Small intestine (tissue), 7 donors: ENCODE data around the gene CTSK. TPM values are rescaled to one million over a fixed set of nuclear protein-coding genes. Genes with fewer than 3 reads are reported as not detected.
"Not testable (repeated sequence)": the region's sequence is repeated elsewhere in the genome, so short reads cannot be mapped to it uniquely, and the experiment has no call there.

Experiments
- DNase-seq, 2 donors: peaks; one replicate each; pipeline versions ENCODE4 v3.0.0 to v3.0.0-alpha.2; 2013
- FAIRE-seq: peaks from 2 replicates; lab custom pipeline; 2012; peaks lifted over from hg19 to GRCh38; lab: Jason Lieb, UNC
- H3K27ac ChIP-seq, 3 donors: one replicate each; pipeline ENCODE4 v1.5.1; 2013; ENCODE audit warnings: low read length in 2 of 3, mild to moderate bottlenecking in 2 of 3, control low read depth in 1 of 3, inconsistent platforms in 1 of 3, low read depth in 1 of 3, moderate library complexity in 1 of 3
- H3K27me3 ChIP-seq, 3 donors: one replicate each; pipeline ENCODE4 v1.6.1; 2013; ENCODE audit warnings: low read length in 3 of 3, inconsistent platforms in 1 of 3; ENCODE audit not compliant: control insufficient read depth in 3 of 3, insufficient read depth in 3 of 3
- H3K36me3 ChIP-seq, 3 donors: one replicate each; pipeline ENCODE4 v1.6.1; 2013; ENCODE audit warnings: low read length in 3 of 3, inconsistent platforms in 1 of 3, low read depth in 1 of 3, mild to moderate bottlenecking in 1 of 3, moderate library complexity in 1 of 3; ENCODE audit not compliant: control insufficient read depth in 3 of 3, insufficient read depth in 2 of 3
- H3K4me1 ChIP-seq, 3 donors: one replicate each; pipeline ENCODE4 v1.6.1; 2013; ENCODE audit warnings: low read length in 2 of 3, inconsistent platforms in 1 of 3, low read depth in 1 of 3, mild to moderate bottlenecking in 1 of 3, moderate library complexity in 1 of 3; ENCODE audit not compliant: control insufficient read depth in 3 of 3, insufficient read depth in 2 of 3
- H3K4me3 ChIP-seq, 3 donors: one replicate each; pipeline ENCODE4 v1.5.1; 2013; ENCODE audit warnings: low read length in 3 of 3, control low read depth in 1 of 3, inconsistent platforms in 1 of 3, low read depth in 1 of 3, mild to moderate bottlenecking in 1 of 3, moderate library complexity in 1 of 3
- H3K9me3 ChIP-seq, 2 donors: one replicate each; pipeline ENCODE4 v1.6.1; 2013; ENCODE audit warnings: low read depth in 1 of 2, low read length in 1 of 2; ENCODE audit not compliant: control insufficient read depth in 2 of 2, insufficient read depth in 1 of 2
- WGBS, 3 donors: extraction: QIAGEN DNeasy Blood & Tissue Kit; methylation state at CpG; one replicate each; pipeline ENCODE4 v1.1.7; 2013; 5-methylcytosine and 5-hydroxymethylcytosine counted together
- polyA plus RNA-seq, 4 donors: library from polyadenylated mRNA; stranded (reverse) in 3 of 4; unstranded in 1 of 4; fragments of 200-250 nt in 3 of 4; fragments of 120-200 nt in 1 of 4; gene quantifications; one replicate each; pipeline versions ENCODE4 v1.2.1 to v1.2.3, GENCODE V29; 2013
- donor health status: healthy with polysubstance abuse.
- donor health status: control.
- donor health status: control.
- donor health status: Bipolar disorder and iron deficiency.
- donor health status: healthy.

CTSK gene
- polyA plus RNA-seq, 4 donors = 8.1 to 26.4 (median 14.8) TPM

- no peak for FAIRE-seq
- Histone ChIP-seq H3K36me3 (peaks cover 2 to 18% (median 12%) of the 10 kb centered on the region in 3 donors), H3K4me3 (no peak overlapping the region), H3K27me3 (no peaks in the 10 kb centered on the region), H3K4me1 (no peaks in the 10 kb centered on the region), H3K9me3 (no peaks in the 10 kb centered on the region), H3K27ac (no peak overlapping the region)
- no peak for DNase-seq
- 74 to 99% (median 94%) methylated on average over 4 of the region's 4 CpGs for WGBS, 3 donors
These were observed 9.5 kb downstream of the CTSK start for GRCh38 chr1:150798525-150798924.

- FAIRE-seq = no peak
- Histone ChIP-seq H3K27ac (no peak overlapping the region), H3K36me3 (peaks cover 2 to 18% (median 10%) of the 10 kb centered on the region in 3 donors), H3K9me3 (no peaks in the 10 kb centered on the region), H3K4me1 (no peaks in the 10 kb centered on the region), H3K4me3 (no peak overlapping the region), H3K27me3 (no peaks in the 10 kb centered on the region)
- WGBS, 3 donors = 86 to 91% (median 90%) methylated on average over 3 of the region's 3 CpGs
- no peak for DNase-seq
These were observed 11.7 kb downstream of the CTSK start for GRCh38 chr1:150796374-150796773.

- H3K27ac ChIP-seq, H3K4me1 ChIP-seq, H3K9me3 ChIP-seq, H3K27me3 ChIP-seq, FAIRE-seq, H3K4me3 ChIP-seq, DNase-seq: not testable (repeated sequence)
- 91 to 95% (median 95%) methylated on average over 3 of the region's 3 CpGs for WGBS, 3 donors
- H3K36me3 ChIP-seq = peaks cover 0 to 13% (median 5%) of the 10 kb centered on the region in 3 donors
These were observed 14.3 kb downstream of the CTSK start for GRCh38 chr1:150793778-150794177.

GRCh38 chr1:150793221-150793620 lies 14.8 kb downstream of the CTSK start:
- H3K36me3 ChIP-seq = peaks cover 0 to 10% (median 4%) of the 10 kb centered on the region in 3 donors
- H3K27me3 ChIP-seq = no peaks in the 10 kb centered on the region
- no peak overlapping the region for H3K27ac ChIP-seq
- H3K9me3 ChIP-seq = no peaks in the 10 kb centered on the region
- H3K4me3 ChIP-seq = no peak overlapping the region
- DNase-seq (no peak), FAIRE-seq (no peak)
- H3K4me1 ChIP-seq = no peaks in the 10 kb centered on the region
- 76 to 83% (median 78%) methylated on average over 1 of the region's 1 CpG for WGBS, 3 donors

GRCh38 chr1:150791585-150791984 lies 16.5 kb downstream of the CTSK start:
- Histone ChIP-seq H3K4me3 (no peak overlapping the region), H3K27me3 (no peaks in the 10 kb centered on the region), H3K4me1 (no peaks in the 10 kb centered on the region), H3K36me3 (peaks cover 0 to 4% (median 2%) of the 10 kb centered on the region in 3 donors), H3K27ac (no peak overlapping the region), H3K9me3 (no peaks in the 10 kb centered on the region)
- 83 to 92% (median 92%) methylated on average over 4 of the region's 4 CpGs for WGBS, 3 donors
- DNase-seq (no peak), FAIRE-seq (no peak)

- FAIRE-seq (no peak), DNase-seq (no peak)
- WGBS, 3 donors = 65 to 73% (median 69%) methylated on average over 4 of the region's 4 CpGs
- Histone ChIP-seq H3K36me3 (no peaks in the 10 kb centered on the region), H3K4me1 (no peaks in the 10 kb centered on the region), H3K27me3 (no peaks in the 10 kb centered on the region), H3K9me3 (no peaks in the 10 kb centered on the region), H3K4me3 (no peak overlapping the region), H3K27ac (no peak overlapping the region)
These were observed 18.7 kb downstream of the CTSK start for GRCh38 chr1:150789396-150789795.

- no peak for FAIRE-seq
- no peaks in the 10 kb centered on the region for H3K9me3 ChIP-seq
These were observed 19.1 kb downstream of the CTSK start for GRCh38 chr1:150788946-150789345.

GRCh38 chr1:150787455-150787854 lies 20.6 kb downstream of the CTSK start:
- no peak overlapping the region for H3K27ac ChIP-seq
- no peak for FAIRE-seq
- no peak overlapping the region for H3K4me3 ChIP-seq

More at GRCh38 chr1:150788946-150789345, 19.1 kb downstream of the CTSK start:
- H3K27ac ChIP-seq = no peak overlapping the region
- no peaks in the 10 kb centered on the region for H3K4me1 ChIP-seq
- H3K27me3 ChIP-seq = no peaks in the 10 kb centered on the region
- WGBS, 3 donors = 91 to 98% (median 93%) methylated on average over 4 of the region's 4 CpGs
- H3K36me3 ChIP-seq = no peaks in the 10 kb centered on the region
- no peak overlapping the region for H3K4me3 ChIP-seq
- DNase-seq = no peak

GRCh38 chr1:150780510-150780909 lies 27.6 kb downstream of the CTSK start:
- FAIRE-seq = no peak
- no peaks in the 10 kb centered on the region for H3K27me3 ChIP-seq
- H3K4me1 ChIP-seq = no peaks in the 10 kb centered on the region
- no peaks in the 10 kb centered on the region for H3K9me3 ChIP-seq
- 82 to 94% (median 84%) methylated on average over 3 of the region's 3 CpGs for WGBS, 3 donors
- H3K36me3 ChIP-seq = no peaks in the 10 kb centered on the region
- H3K4me3 ChIP-seq = no peak overlapping the region
- DNase-seq = no peak
- no peak overlapping the region for H3K27ac ChIP-seq

More at GRCh38 chr1:150787455-150787854, 20.6 kb downstream of the CTSK start:
- no peak for DNase-seq
- H3K27me3 ChIP-seq = no peaks in the 10 kb centered on the region
- no peaks in the 10 kb centered on the region for H3K36me3 ChIP-seq
- no peaks in the 10 kb centered on the region for H3K4me1 ChIP-seq
- no peaks in the 10 kb centered on the region for H3K9me3 ChIP-seq
